ENCODE measurements around the gene TEX9.

TEX9 gene

GRCh38 chr15:56428821-56429458, 63.7 kb downstream of the TEX9 start:
- Histone ChIP-seq H3K4me1 (ENCODE audit: control insufficient read depth, low read depth, low read length) (no peaks in the 10 kb centered on the region), H3K27me3 (ENCODE audit: insufficient read depth, low read length, poor library complexity) (no peaks in the 10 kb centered on the region), H2BK5ac (ENCODE audit: low read length) (no peak overlapping the region), H3K36me3 (ENCODE audit: control insufficient read depth, insufficient read depth, low read length) (no peaks in the 10 kb centered on the region), H3K4ac (ENCODE audit: low read depth, low read length) (no peak overlapping the region), H3K4me2 (ENCODE audit: low read length) (no peak overlapping the region), H3K79me2 (ENCODE audit: control insufficient read depth, insufficient read depth, low read length) (no peaks in the 10 kb centered on the region), H3K4me3 (ENCODE audit: low read length) (no peak overlapping the region), H2BK15ac (replicated peaks; ENCODE audit: low read depth) (no peak overlapping the region), H4K5ac (ENCODE audit: low read length) (no peak overlapping the region), H2BK120ac (ENCODE audit: low read depth, low read length) (no peak overlapping the region), H2AK5ac (ENCODE audit: low read length) (no peak overlapping the region), H4K8ac (ENCODE audit: low read depth, low read length) (no peak overlapping the region), H3K56ac (ENCODE audit: low read length) (no peak overlapping the region), H3K9ac (ENCODE audit: low read length) (no peak overlapping the region), H3K79me1 (ENCODE audit: low read length) (no peaks in the 10 kb centered on the region), H3K27ac (ENCODE audit: low read depth, low read length) (no peak overlapping the region), H3K18ac (ENCODE audit: low read length) (no peak overlapping the region), H3K23ac (ENCODE audit: low read length) (no peak overlapping the region)
- DNase-seq: peak; percentile 31
- WGBS (ENCODE audit: extremely low coverage, insufficient coverage, low lambda C conversion rate): no CpG with 5 or more reads among the region's 2 CpGs

DNA sequence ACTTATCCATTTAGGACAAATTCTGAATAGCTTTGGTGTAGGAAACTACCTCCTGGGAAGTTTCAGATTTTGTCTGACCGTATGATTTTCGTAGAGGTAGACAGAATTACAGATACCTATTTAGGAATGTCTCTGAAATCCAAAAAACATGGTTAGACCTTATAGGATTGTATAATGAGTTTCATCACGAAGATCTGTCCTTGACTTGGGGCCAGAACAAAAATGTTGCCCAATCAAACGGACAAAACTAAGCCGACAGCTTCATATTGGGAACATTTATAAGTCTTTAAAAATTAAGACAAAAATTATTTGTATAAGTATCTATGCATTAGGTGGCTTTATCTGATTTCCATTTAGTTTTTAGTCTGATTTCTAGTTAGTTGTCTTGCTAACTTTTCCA, 67.1 kb downstream of the TEX9 start:
- no peak overlapping the region for H3K4me2 ChIP-seq (ENCODE audit: low read length)
- H4K5ac ChIP-seq (ENCODE audit: low read length): no peak overlapping the region
- H3K18ac ChIP-seq (ENCODE audit: low read length): no peak overlapping the region
- no peaks in the 10 kb centered on the region for H3K27me3 ChIP-seq (ENCODE audit: insufficient read depth, low read length, poor library complexity)
- no peak overlapping the region for H3K56ac ChIP-seq (ENCODE audit: low read length)
- no peaks in the 10 kb centered on the region for H3K79me1 ChIP-seq (ENCODE audit: low read length)
- no peak for DNase-seq
- no peak overlapping the region for H3K4ac ChIP-seq (ENCODE audit: low read depth, low read length)
- H3K36me3 ChIP-seq (ENCODE audit: control insufficient read depth, insufficient read depth, low read length): no peaks in the 10 kb centered on the region
- no peak overlapping the region for H3K23ac ChIP-seq (ENCODE audit: low read length)
- no peaks in the 10 kb centered on the region for H3K4me1 ChIP-seq (ENCODE audit: control insufficient read depth, low read depth, low read length)
- no peak overlapping the region for H2AK5ac ChIP-seq (ENCODE audit: low read length)
- H3K79me2 ChIP-seq (ENCODE audit: control insufficient read depth, insufficient read depth, low read length): no peaks in the 10 kb centered on the region
- no peak overlapping the region for H2BK5ac ChIP-seq (ENCODE audit: low read length)
- no peak overlapping the region for H3K9ac ChIP-seq (ENCODE audit: low read length)
- no peak overlapping the region for H3K4me3 ChIP-seq (ENCODE audit: low read length)
- no peak overlapping the region for H2BK15ac ChIP-seq (replicated peaks; ENCODE audit: low read depth)
- H3K27ac ChIP-seq (ENCODE audit: low read depth, low read length): no peak overlapping the region
- H2BK120ac ChIP-seq (ENCODE audit: low read depth, low read length): no peak overlapping the region
- WGBS (ENCODE audit: extremely low coverage, insufficient coverage, low lambda C conversion rate): no CpG with 5 or more reads among the region's 5 CpGs
- H4K8ac ChIP-seq (ENCODE audit: low read depth, low read length): no peak overlapping the region

DNA sequence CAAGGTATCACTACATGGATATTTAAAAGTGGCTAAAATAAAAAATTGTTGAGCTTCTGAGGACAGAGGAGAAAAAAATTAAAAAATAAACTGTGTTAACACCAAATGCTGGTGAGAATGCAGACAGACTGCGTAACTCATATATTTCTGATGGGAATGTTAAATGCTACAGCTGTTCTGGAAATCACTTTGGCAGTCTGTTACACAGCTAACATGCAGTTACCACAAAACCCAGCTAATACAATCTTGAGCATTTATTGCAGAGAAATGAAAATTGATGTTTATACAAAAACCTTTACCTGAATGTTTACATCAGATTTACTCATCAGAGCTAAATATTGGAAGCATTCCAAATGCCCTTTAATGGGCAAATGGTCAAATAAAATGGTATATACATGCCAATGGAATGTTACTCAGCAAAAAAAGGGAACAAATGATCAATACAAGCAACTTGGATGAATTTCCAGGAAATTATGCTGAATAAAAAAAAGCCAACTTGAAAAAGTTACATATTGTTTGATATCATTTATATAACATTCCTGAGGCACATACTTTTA, 75.1 kb downstream of the TEX9 start:
- H3K36me3 ChIP-seq (ENCODE audit: control insufficient read depth, insufficient read depth, low read length): no peaks in the 10 kb centered on the region
- no peaks in the 10 kb centered on the region for H3K79me1 ChIP-seq (ENCODE audit: low read length)
- no peak overlapping the region for H4K8ac ChIP-seq (ENCODE audit: low read depth, low read length)
- no peak overlapping the region for H4K5ac ChIP-seq (ENCODE audit: low read length)
- no peaks in the 10 kb centered on the region for H3K27me3 ChIP-seq (ENCODE audit: insufficient read depth, low read length, poor library complexity)
- no peak for DNase-seq
- H3K4me3 ChIP-seq (ENCODE audit: low read length): no peak overlapping the region
- H2BK120ac ChIP-seq (ENCODE audit: low read depth, low read length): no peak overlapping the region
- no CpG with 5 or more reads among the region's 1 CpG for WGBS (ENCODE audit: extremely low coverage, insufficient coverage, low lambda C conversion rate)
- no peak overlapping the region for H3K27ac ChIP-seq (ENCODE audit: low read depth, low read length)
- H2BK15ac ChIP-seq (replicated peaks; ENCODE audit: low read depth): no peak overlapping the region
- H3K9ac ChIP-seq (ENCODE audit: low read length): no peak overlapping the region
- no peak overlapping the region for H2BK5ac ChIP-seq (ENCODE audit: low read length)
- H3K79me2 ChIP-seq (ENCODE audit: control insufficient read depth, insufficient read depth, low read length): no peaks in the 10 kb centered on the region
- no peak overlapping the region for H3K18ac ChIP-seq (ENCODE audit: low read length)
- H2AK5ac ChIP-seq (ENCODE audit: low read length): no peak overlapping the region
- H3K4ac ChIP-seq (ENCODE audit: low read depth, low read length): no peak overlapping the region
- no peak overlapping the region for H3K23ac ChIP-seq (ENCODE audit: low read length)
- H3K4me2 ChIP-seq (ENCODE audit: low read length): no peak overlapping the region
- H3K56ac ChIP-seq (ENCODE audit: low read length): no peak overlapping the region
- no peaks in the 10 kb centered on the region for H3K4me1 ChIP-seq (ENCODE audit: control insufficient read depth, low read depth, low read length)

GRCh38 chr15:56442354-56442753, 77.1 kb downstream of the TEX9 start:
- no peak overlapping the region for H3K23ac ChIP-seq (ENCODE audit: low read length)
- H2AK5ac ChIP-seq (ENCODE audit: low read length): no peak overlapping the region
- no peaks in the 10 kb centered on the region for H3K79me1 ChIP-seq (ENCODE audit: low read length)
- no peaks in the 10 kb centered on the region for H3K79me2 ChIP-seq (ENCODE audit: control insufficient read depth, insufficient read depth, low read length)
- no peak overlapping the region for H4K8ac ChIP-seq (ENCODE audit: low read depth, low read length)
- no peak overlapping the region for H4K5ac ChIP-seq (ENCODE audit: low read length)
- no peak overlapping the region for H3K56ac ChIP-seq (ENCODE audit: low read length)
- no peaks in the 10 kb centered on the region for H3K27me3 ChIP-seq (ENCODE audit: insufficient read depth, low read length, poor library complexity)
- no peak overlapping the region for H2BK15ac ChIP-seq (replicated peaks; ENCODE audit: low read depth)
- H3K4me1 ChIP-seq (ENCODE audit: control insufficient read depth, low read depth, low read length): no peaks in the 10 kb centered on the region
- H3K36me3 ChIP-seq (ENCODE audit: control insufficient read depth, insufficient read depth, low read length): no peaks in the 10 kb centered on the region
- no peak overlapping the region for H3K4me3 ChIP-seq (ENCODE audit: low read length)
- H2BK120ac ChIP-seq (ENCODE audit: low read depth, low read length): no peak overlapping the region
- WGBS (ENCODE audit: extremely low coverage, insufficient coverage, low lambda C conversion rate): no CpG with 5 or more reads among the region's 3 CpGs
- DNase-seq: no peak
- H3K4me2 ChIP-seq (ENCODE audit: low read length): no peak overlapping the region
- H3K9ac ChIP-seq (ENCODE audit: low read length): no peak overlapping the region
- H3K4ac ChIP-seq (ENCODE audit: low read depth, low read length): no peak overlapping the region
- H2BK5ac ChIP-seq (ENCODE audit: low read length): no peak overlapping the region
- H3K18ac ChIP-seq (ENCODE audit: low read length): no peak overlapping the region
- H3K27ac ChIP-seq (ENCODE audit: low read depth, low read length): no peak overlapping the region

- no peak overlapping the region for H2AK5ac ChIP-seq (ENCODE audit: low read length)
- H2BK5ac ChIP-seq (ENCODE audit: low read length): no peak overlapping the region
- H3K79me1 ChIP-seq (ENCODE audit: low read length): no peaks in the 10 kb centered on the region
- no peak overlapping the region for H3K23ac ChIP-seq (ENCODE audit: low read length)
- no peaks in the 10 kb centered on the region for H3K4me1 ChIP-seq (ENCODE audit: control insufficient read depth, low read depth, low read length)
- no peak overlapping the region for H3K4ac ChIP-seq (ENCODE audit: low read depth, low read length)
- no peaks in the 10 kb centered on the region for H3K79me2 ChIP-seq (ENCODE audit: control insufficient read depth, insufficient read depth, low read length)
- no peak overlapping the region for H4K8ac ChIP-seq (ENCODE audit: low read depth, low read length)
- no peak overlapping the region for H4K5ac ChIP-seq (ENCODE audit: low read length)
- no peak overlapping the region for H3K4me3 ChIP-seq (ENCODE audit: low read length)
- no peak for DNase-seq
- no peak overlapping the region for H2BK15ac ChIP-seq (replicated peaks; ENCODE audit: low read depth)
- H3K18ac ChIP-seq (ENCODE audit: low read length): no peak overlapping the region
- no peak overlapping the region for H3K56ac ChIP-seq (ENCODE audit: low read length)
- WGBS (ENCODE audit: extremely low coverage, insufficient coverage, low lambda C conversion rate): no CpG with 5 or more reads among the region's 5 CpGs
- no peak overlapping the region for H3K27ac ChIP-seq (ENCODE audit: low read depth, low read length)
- H3K4me2 ChIP-seq (ENCODE audit: low read length): no peak overlapping the region
- H3K9ac ChIP-seq (ENCODE audit: low read length): no peak overlapping the region
- no peaks in the 10 kb centered on the region for H3K27me3 ChIP-seq (ENCODE audit: insufficient read depth, low read length, poor library complexity)
- H3K36me3 ChIP-seq (ENCODE audit: control insufficient read depth, insufficient read depth, low read length): no peaks in the 10 kb centered on the region
- H2BK120ac ChIP-seq (ENCODE audit: low read depth, low read length): no peak overlapping the region
Observed at GRCh38 chr15:56445746-56446145, 80.5 kb downstream of the TEX9 start.

DNA sequence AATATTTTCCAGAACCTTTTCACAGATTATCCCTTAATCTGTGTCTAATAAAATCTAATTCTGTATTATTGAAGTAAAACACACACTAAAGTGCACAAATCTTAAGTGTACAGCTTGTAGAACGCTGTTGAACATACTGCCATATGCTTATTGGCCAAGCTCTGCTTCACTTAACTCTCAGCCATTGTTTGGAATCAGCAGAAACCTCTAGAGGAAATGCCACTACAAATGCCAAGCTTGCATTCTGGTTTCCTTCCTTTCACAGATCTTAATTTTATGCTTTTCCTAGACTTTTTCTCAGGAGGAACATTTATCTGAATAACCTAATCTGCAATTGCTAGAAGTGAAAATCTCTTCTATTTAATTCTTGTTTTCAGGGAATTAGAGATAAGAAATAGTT, 89.6 kb downstream of the TEX9 start:
- no peak overlapping the region for H3K4ac ChIP-seq (ENCODE audit: low read depth, low read length)
- H3K27ac ChIP-seq (ENCODE audit: low read depth, low read length): no peak overlapping the region
- H3K9ac ChIP-seq (ENCODE audit: low read length): no peak overlapping the region
- no peak overlapping the region for H4K5ac ChIP-seq (ENCODE audit: low read length)
- H3K27me3 ChIP-seq (ENCODE audit: insufficient read depth, low read length, poor library complexity): no peaks in the 10 kb centered on the region
- no peak overlapping the region for H3K56ac ChIP-seq (ENCODE audit: low read length)
- no peak overlapping the region for H4K8ac ChIP-seq (ENCODE audit: low read depth, low read length)
- H2BK120ac ChIP-seq (ENCODE audit: low read depth, low read length): no peak overlapping the region
- H3K4me2 ChIP-seq (ENCODE audit: low read length): no peak overlapping the region
- H3K18ac ChIP-seq (ENCODE audit: low read length): no peak overlapping the region
- no peaks in the 10 kb centered on the region for H3K36me3 ChIP-seq (ENCODE audit: control insufficient read depth, insufficient read depth, low read length)
- H2AK5ac ChIP-seq (ENCODE audit: low read length): no peak overlapping the region
- H3K4me1 ChIP-seq (ENCODE audit: control insufficient read depth, low read depth, low read length): no peaks in the 10 kb centered on the region
- H2BK15ac ChIP-seq (replicated peaks; ENCODE audit: low read depth): no peak overlapping the region
- H3K79me1 ChIP-seq (ENCODE audit: low read length): no peaks in the 10 kb centered on the region
- DNase-seq: no peak
- H2BK5ac ChIP-seq (ENCODE audit: low read length): no peak overlapping the region
- H3K79me2 ChIP-seq (ENCODE audit: control insufficient read depth, insufficient read depth, low read length): no peaks in the 10 kb centered on the region
- no peak overlapping the region for H3K23ac ChIP-seq (ENCODE audit: low read length)
- WGBS (ENCODE audit: extremely low coverage, insufficient coverage, low lambda C conversion rate): no CpG with 5 or more reads among the region's 1 CpG
- no peak overlapping the region for H3K4me3 ChIP-seq (ENCODE audit: low read length)

Measured in mesendoderm (in vitro differentiated cells).